Measurements from ENCODE around the gene NAPSA. TPM values are rescaled to one million over a fixed set of nuclear protein-coding genes. Genes with fewer than 3 reads are reported as not detected.

The NAPSA gene
- polyA plus RNA-seq, 1 donor from 2014 or later: not detected

- Histone ChIP-seq H3K27ac (ENCODE audit: low read length) (no peak overlapping the region), H3F3A (ENCODE audit: insufficient read depth, low read length, poor library complexity, severe bottlenecking) (no peaks in the 10 kb centered on the region), H3K9ac (ENCODE audit: low read length) (no peak overlapping the region), H4K20me1 (ENCODE audit: insufficient read depth) (no peaks in the 10 kb centered on the region), H3K4me2 (ENCODE audit: low read length) (no peak overlapping the region), H3K4me3 (ENCODE audit: low read length) (no peak overlapping the region), H3K79me2 (replicated peaks; ENCODE audit: insufficient read depth, low read length) (no peaks in the 10 kb centered on the region), H2AFZ (ENCODE audit: low read depth, low read length) (no peak overlapping the region), H3K36me3 (ENCODE audit: insufficient read depth, low read length) (no peaks in the 10 kb centered on the region), H3K27me3 (ENCODE audit: insufficient read depth, low read depth, low read length) (no peaks in the 10 kb centered on the region), H3K9me2 (ENCODE audit: insufficient read depth, low read length) (no peaks in the 10 kb centered on the region), H3K9me3 (ENCODE audit: low read length) (no peaks in the 10 kb centered on the region)
- TF ChIP-seq EZH2 (IDR thresholded peaks at IDR 0.05; ENCODE audit: borderline replicate concordance, insufficient read depth, low read length, poor library complexity, severe bottlenecking): no peak
- no peak for TF ChIP-seq TAF1 (IDR thresholded peaks at IDR 0.05; ENCODE audit: low read depth)
- TF ChIP-seq RAD21 (conservative IDR thresholded peaks at IDR 0.05): no peak
- no peak for TF ChIP-seq SMC3 (conservative IDR thresholded peaks at IDR 0.05; ENCODE audit: poor library complexity)
- TF ChIP-seq POLR2AphosphoS5 (IDR thresholded peaks at IDR 0.05): no peak
- TF ChIP-seq EP300 (conservative IDR thresholded peaks at IDR 0.05; ENCODE audit: poor library complexity, severe bottlenecking): no peak
- TF ChIP-seq MXI1 (conservative IDR thresholded peaks at IDR 0.05; ENCODE audit: poor library complexity, severe bottlenecking): no peak
- TF ChIP-seq CTCF (IDR thresholded peaks at IDR 0.05; ENCODE audit: poor library complexity, severe bottlenecking): no peak
- TF ChIP-seq REST (IDR thresholded peaks at IDR 0.05; ENCODE audit: borderline replicate concordance): no peak
Measured at GRCh38 chr19:50320596-50320995, 44.8 kb downstream of the NAPSA start.

GRCh38 chr19:50320051-50320450 lies 45.4 kb downstream of the NAPSA start:
- no peaks in the 10 kb centered on the region for H3K79me2 ChIP-seq (replicated peaks; ENCODE audit: insufficient read depth, low read length)
- no peak overlapping the region for H3K4me2 ChIP-seq (ENCODE audit: low read length)
- no peaks in the 10 kb centered on the region for H3K9me2 ChIP-seq (ENCODE audit: insufficient read depth, low read length)
- no peak overlapping the region for H2AFZ ChIP-seq (ENCODE audit: low read depth, low read length)
- H3K9ac ChIP-seq (ENCODE audit: low read length): no peak overlapping the region
- H3K27ac ChIP-seq (ENCODE audit: low read length): no peak overlapping the region
- H4K20me1 ChIP-seq (ENCODE audit: insufficient read depth): no peaks in the 10 kb centered on the region
- TF ChIP-seq RAD21 (conservative IDR thresholded peaks at IDR 0.05) (no peak), CTCF (IDR thresholded peaks at IDR 0.05; ENCODE audit: poor library complexity, severe bottlenecking) (no peak), POLR2AphosphoS5 (IDR thresholded peaks at IDR 0.05) (no peak), REST (IDR thresholded peaks at IDR 0.05; ENCODE audit: borderline replicate concordance) (no peak), SMC3 (conservative IDR thresholded peaks at IDR 0.05; ENCODE audit: poor library complexity) (no peak), TAF1 (IDR thresholded peaks at IDR 0.05; ENCODE audit: low read depth) (no peak), MXI1 (conservative IDR thresholded peaks at IDR 0.05; ENCODE audit: poor library complexity, severe bottlenecking) (no peak), EZH2 (IDR thresholded peaks at IDR 0.05; ENCODE audit: borderline replicate concordance, insufficient read depth, low read length, poor library complexity, severe bottlenecking) (no peak), EP300 (conservative IDR thresholded peaks at IDR 0.05; ENCODE audit: poor library complexity, severe bottlenecking) (no peak)
- H3K9me3 ChIP-seq (ENCODE audit: low read length): no peaks in the 10 kb centered on the region
- H3F3A ChIP-seq (ENCODE audit: insufficient read depth, low read length, poor library complexity, severe bottlenecking): no peaks in the 10 kb centered on the region
- peaks cover 2% of the 10 kb centered on the region for H3K27me3 ChIP-seq (ENCODE audit: insufficient read depth, low read depth, low read length)
- H3K36me3 ChIP-seq (ENCODE audit: insufficient read depth, low read length): no peaks in the 10 kb centered on the region
- H3K4me3 ChIP-seq (ENCODE audit: low read length): no peak overlapping the region
